GM19023 (cell line): ENCODE results near the gene LGI4.

ENCODE experiments used
- ATAC-seq: cut with Tn5 transposase; IDR thresholded peaks from one replicate; pipeline ENCODE4 v1.9.1; 2021; ENCODE audit warnings: mild to moderate bottlenecking, moderate library complexity; ENCODE audit not compliant: unreplicated experiment

The LGI4 gene

DNA sequence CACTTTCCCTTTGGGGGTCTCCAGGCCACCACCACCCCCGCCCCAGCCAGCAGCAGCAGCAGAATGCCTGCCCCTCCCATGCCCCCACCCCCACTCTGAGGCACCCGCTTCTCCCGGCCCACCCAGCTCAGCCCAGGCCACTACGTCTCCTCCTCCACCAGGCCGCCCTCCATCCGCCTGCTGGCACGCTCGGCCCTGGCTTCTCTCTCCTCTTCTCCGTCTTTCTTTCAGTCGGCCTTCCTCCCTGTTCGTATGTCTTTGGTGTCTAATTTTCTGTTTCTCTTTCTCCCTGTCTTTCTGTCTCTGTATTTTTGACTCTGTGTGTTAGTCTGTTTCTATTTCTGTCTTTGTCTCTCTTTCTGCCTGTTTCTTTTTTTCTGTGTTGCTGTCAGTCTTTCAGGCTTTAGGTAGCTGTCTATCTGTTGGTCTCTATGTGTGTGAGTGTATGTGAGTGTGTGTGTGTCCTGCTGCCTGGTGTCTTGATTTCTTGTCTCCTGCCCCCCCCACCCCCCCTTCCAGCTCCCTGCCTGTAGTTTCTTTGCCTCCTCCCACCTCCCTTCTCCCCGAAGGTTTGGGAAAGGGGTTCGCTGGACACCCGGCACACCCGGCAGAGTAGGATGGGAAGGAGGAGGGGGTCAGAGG is at the start of gene LGI4:
Gene LGI4 (minus strand): TSS at position 459 of the 642 bp plus-strand sequence. CDS start 379 bp downstream, at position 80.
- no peak for ATAC-seq

- ATAC-seq = no peak
These were observed 49.4 kb upstream of the LGI4 start for GRCh38 chr19:35184267-35184666.

DNA sequence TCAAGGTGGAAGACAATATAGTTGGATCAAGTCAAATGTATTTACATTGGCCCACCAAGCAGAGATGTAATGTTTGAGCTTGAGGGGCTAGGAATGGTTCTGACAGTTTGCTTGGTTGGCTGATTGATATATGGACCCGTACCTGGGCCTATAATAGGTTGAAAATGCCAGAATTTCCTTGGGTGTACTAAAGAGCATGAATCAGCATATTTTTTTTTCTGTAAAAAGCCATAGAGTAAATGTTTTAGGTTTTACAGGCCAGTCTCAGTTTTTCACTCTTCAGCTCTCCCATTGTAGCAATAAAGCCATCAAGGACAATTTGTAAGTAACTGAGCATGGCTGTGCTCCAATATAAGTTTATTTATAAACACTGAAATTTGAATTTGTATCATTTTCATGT is 46.5 kb upstream of the LGI4 start:
- ATAC-seq = no peak

- ATAC-seq = no peak
These were observed 45.0 kb upstream of the LGI4 start for GRCh38 chr19:35179830-35180229.

DNA sequence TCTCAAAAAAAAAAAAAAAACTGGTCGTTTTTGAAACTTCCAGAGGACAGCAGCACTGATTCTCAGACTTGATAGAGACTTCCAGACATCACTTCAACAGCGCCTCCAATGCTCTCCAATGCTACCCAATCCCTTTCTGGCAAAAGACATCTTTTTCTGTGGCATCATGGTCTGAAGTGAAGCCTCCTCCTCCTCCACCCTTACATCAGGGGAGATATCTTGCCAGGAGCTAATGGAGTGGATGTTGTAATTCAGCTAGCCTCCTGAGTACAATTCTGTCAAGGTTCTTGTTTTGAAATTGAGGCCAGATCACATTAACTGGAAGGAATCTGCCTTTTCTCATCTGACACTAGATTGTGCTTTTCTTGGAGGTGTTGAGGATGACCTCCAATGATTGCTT is 43.8 kb upstream of the LGI4 start:
- ATAC-seq = no peak

- ATAC-seq = no peak
These were observed 42.8 kb upstream of the LGI4 start for GRCh38 chr19:35177377-35178274.

- ATAC-seq = no peak
These were observed 41.3 kb upstream of the LGI4 start for GRCh38 chr19:35176181-35176570.

- ATAC-seq = no peak
These were observed 39.4 kb upstream of the LGI4 start for GRCh38 chr19:35174226-35174625.

DNA sequence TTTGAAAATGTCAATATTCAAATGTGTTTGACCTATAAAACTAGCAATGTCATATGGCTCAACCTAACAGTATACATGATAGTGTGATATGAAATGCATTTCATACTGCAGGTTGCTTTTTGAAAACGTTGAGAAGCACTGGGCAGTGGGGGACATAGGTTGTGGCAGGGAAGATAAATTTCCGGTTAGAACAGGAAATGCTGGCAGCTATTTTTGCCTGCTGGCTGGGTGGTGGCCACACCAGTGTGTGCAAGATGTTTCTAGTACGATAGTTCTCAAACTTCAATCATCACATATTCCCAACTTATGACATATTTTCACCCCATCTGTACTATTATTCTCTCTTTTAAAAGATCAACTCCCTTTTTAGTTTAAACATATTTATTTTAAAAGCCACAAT is 36.9 kb upstream of the LGI4 start:
- ATAC-seq = no peak

DNA sequence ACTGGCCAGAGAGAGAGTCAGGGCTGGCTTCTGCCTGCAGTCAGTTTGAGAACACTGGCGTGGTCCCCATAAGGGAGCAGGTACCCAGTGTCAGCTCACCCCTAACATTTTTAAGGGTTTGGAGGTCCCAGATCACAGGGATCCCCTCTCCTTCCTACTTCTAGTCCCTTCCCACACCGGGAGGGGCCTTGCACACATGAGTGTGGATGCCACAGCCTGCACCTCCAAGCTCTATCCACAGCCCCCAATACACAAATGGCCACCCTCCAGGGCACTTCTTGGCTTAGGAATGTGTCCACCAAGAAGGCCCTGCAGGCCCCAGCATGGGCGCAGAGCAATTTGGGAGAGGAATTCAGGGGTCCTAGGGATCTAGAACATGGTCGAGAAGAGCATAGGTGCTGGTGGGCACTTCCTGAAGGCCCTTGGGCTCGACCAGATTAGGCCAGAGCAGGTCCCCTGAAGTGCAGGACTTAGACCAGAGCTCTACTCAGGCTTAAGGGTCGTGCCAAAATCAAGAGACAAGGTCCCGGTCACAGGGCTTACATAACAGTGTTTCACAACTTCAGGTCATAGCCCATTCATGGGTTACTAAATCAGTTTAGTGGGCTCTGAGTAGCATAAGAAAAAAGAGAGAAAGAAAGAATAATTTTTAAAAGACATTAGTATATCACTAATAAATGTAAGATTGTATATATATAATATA is 35.7 kb upstream of the LGI4 start:
- no peak for ATAC-seq

GRCh38 chr19:35169221-35169995 is 34.5 kb upstream of the LGI4 start:
- ATAC-seq = no peak

GRCh38 chr19:35168196-35168595 is 33.3 kb upstream of the LGI4 start:
- no peak for ATAC-seq

DNA sequence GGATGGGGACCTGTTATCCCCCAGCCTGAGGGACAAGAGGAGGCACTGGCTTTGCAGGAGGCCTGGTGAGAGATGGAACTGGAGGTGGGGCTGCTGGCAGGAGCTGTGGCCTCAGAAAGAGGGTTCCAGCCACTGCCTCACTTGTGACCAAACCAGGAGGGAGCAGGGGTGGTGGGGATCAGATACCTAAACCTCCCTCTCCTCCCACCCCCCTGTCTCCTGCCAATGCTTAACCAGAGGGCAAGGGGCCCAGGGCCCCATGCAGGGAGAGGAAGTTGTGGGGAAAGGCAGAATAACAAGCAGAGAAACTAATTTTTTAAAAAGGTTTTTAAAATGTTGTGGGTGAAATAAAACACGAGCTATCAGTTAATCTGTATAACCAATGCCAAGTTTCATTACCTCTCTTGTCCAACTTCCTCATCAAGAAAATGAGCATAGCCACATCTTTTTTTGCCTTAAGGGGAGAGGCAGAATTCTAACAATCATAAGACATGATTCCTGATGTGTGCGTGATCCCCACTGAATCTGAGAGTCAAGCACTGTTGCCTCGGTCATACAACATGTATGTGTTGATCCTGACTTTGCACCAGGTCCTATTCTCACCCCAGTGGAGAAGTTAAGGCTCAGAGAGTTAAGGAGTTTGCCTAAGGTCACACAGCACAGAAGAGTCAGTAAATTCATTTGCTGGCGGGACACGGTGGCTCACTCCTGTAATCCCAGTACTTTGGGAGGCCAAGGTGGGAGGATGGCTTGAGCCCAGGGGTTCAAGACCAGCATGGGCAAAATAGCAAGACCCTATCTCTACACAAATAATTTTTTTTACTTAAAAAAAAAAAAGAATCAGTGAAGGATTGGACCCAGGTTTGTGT is 32.6 kb upstream of the LGI4 start:
- ATAC-seq = no peak

GRCh38 chr19:35166100-35167063 is 31.5 kb upstream of the LGI4 start:
- no peak for ATAC-seq

GRCh38 chr19:35165200-35166058 is 30.6 kb upstream of the LGI4 start:
- ATAC-seq = no peak

DNA sequence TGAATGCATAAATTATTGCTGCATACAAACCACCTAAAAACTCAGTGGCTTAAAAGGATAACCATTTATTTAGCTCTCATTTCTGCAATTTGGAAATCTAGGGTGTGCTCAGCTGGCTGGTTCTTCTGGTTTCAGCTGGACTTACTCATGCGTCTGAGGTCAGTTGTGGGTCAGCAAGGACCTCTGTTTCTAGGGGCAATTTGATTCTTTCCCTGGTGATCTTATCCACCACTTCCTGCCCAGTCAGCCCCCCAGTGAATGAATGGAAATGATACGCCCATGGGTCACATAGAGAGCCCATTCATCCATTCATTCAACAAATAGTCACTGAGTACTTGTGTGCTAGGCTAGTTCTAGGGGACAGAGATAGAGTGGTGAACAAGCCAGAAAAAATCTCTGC is 29.6 kb upstream of the LGI4 start:
- ATAC-seq = no peak

- no peak for ATAC-seq
These were observed 27.8 kb upstream of the LGI4 start for GRCh38 chr19:35162471-35163326.
